ACHN (cell line): ENCODE results near the gene SNRNP40.
"Not testable (repeated sequence)": the region's sequence is repeated elsewhere in the genome, so short reads cannot be mapped to it uniquely, and the experiment has no call there.

ENCODE experiments used
- DNase-seq: peaks from one replicate; pipeline ENCODE4 v3.0.0-alpha.2; 2015
- in situ Hi-C: cut with HindIII; loops from 2 replicates; pipeline ENCODE4 v1.10.0; 2017; ENCODE audit warnings: low sequenced_read_pairs, low pct_ligation_motif_present, low pct_unique_long_range_greater_than_20kb

The SNRNP40 gene

GRCh38 chr1:31295874-31296485 is 608 bp downstream of the SNRNP40 start:
- DNase-seq: no peak
- in situ Hi-C loops: no loop called here

DNA sequence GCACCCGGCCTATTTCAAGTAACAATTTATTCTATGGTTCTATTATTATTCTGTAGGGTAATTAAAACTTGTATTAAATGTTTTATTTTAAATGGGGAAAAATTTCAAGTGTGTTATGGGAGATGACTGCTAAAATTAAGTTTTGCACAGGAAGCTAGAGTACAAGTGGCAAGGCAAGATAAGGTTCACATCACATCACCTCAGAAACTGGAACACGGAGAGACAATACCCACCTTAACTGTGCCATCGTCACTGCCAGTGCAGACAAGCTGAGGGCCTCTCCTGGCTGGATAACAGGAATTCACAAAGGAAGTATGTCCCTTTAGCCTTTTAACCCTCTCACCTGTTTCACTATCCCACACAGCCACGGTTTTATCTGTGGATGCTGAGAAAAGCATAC is 7.6 kb downstream of the SNRNP40 start:
- in situ Hi-C loops: no loop called here
- no peak for DNase-seq

- in situ Hi-C loops, DNase-seq: not testable (repeated sequence)
Observed at GRCh38 chr1:31287791-31288190, 8.8 kb downstream of the SNRNP40 start.

DNA sequence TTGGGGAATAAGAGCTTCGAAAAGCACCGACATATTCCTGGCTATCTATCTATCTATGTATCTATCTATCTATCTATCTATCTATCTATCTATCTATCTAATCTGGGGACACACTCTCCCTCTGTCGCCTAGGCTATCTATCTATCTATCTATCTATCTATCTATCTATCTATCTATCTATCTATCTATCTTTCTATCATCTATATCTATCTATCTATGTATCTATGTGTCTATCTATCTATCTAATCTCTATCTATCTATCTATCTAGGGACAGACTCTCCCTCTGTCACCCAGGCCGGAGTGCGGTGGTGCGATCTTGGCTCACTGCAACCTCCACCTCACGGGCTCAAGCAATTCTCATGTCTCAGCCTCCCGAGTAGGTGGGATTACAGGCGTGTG is 14.2 kb downstream of the SNRNP40 start:
- DNase-seq, in situ Hi-C loops: not testable (repeated sequence)

GRCh38 chr1:31273619-31274018 is 23.0 kb downstream of the SNRNP40 start:
- in situ Hi-C loops: no loop called here
- no peak for DNase-seq

DNA sequence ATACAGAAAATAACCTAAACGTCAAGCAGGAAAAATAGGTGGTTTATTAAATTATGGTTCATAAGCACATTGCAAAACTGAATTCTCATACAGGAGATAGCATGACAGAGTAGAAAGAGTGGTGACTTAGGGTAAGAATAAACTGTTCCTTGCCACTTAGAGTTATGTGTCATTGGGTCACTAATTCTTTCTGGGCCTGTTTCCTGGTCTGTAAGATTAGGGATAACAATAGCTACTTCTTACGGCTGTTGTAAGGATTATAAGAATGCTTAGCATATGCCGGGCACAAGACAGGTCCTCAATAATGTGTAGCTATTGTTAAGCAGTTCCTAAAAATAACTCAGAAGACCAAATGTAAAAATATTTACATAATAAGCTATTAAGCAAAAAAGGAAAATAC is 24.2 kb downstream of the SNRNP40 start:
- DNase-seq: no peak
- in situ Hi-C loops: no loop called here

GRCh38 chr1:31266547-31266946 is 30.0 kb downstream of the SNRNP40 start:
- in situ Hi-C loops: no loop called here
- DNase-seq: no peak

- in situ Hi-C loops: no loop called here
- no peak for DNase-seq
Observed at GRCh38 chr1:31264790-31265386, 31.7 kb downstream of the SNRNP40 start.

- in situ Hi-C loops: no loop called here
Observed at GRCh38 chr1:31263408-31263807, 33.2 kb downstream of the SNRNP40 start.

GRCh38 chr1:31262393-31262792 is 34.2 kb downstream of the SNRNP40 start:
- DNase-seq, in situ Hi-C loops: not testable (repeated sequence)

More at GRCh38 chr1:31263408-31263807, 33.2 kb downstream of the SNRNP40 start:
- DNase-seq: no peak

- no peak for DNase-seq
- in situ Hi-C loops: no loop called here
Observed at GRCh38 chr1:31261916-31262315, 34.7 kb downstream of the SNRNP40 start.

GRCh38 chr1:31259746-31260145 is 36.8 kb downstream of the SNRNP40 start:
- in situ Hi-C loops: no loop called here
- DNase-seq: no peak

DNA sequence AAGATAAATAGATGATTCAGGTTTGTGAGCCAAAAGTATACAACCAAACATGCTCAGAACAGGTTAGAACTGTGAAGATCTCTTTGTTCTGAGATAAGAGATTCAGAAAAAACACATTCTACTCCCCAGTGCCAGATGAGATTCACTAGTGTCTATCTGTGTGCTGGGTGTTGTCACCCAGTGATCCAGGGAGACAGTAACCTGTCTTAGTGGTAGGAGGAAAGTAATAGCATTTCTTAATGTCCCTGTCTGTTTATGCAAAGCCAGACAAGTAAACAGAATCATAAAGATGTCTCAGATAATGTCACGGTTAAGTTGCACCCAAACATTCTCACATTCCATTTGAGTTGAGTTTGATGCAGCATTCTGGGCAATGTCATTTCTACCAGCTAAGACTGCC is 38.0 kb downstream of the SNRNP40 start:
- DNase-seq: no peak
- in situ Hi-C loops: no loop called here

GRCh38 chr1:31257213-31257612 is 39.4 kb downstream of the SNRNP40 start:
- in situ Hi-C loops: no loop called here
- DNase-seq: no peak

GRCh38 chr1:31249854-31250253 is 46.7 kb downstream of the SNRNP40 start:
- in situ Hi-C loops: no loop called here
- DNase-seq: no peak

- DNase-seq: no peak
- in situ Hi-C loops: no loop called here
Observed at GRCh38 chr1:31248276-31248675, 48.3 kb downstream of the SNRNP40 start.

DNA sequence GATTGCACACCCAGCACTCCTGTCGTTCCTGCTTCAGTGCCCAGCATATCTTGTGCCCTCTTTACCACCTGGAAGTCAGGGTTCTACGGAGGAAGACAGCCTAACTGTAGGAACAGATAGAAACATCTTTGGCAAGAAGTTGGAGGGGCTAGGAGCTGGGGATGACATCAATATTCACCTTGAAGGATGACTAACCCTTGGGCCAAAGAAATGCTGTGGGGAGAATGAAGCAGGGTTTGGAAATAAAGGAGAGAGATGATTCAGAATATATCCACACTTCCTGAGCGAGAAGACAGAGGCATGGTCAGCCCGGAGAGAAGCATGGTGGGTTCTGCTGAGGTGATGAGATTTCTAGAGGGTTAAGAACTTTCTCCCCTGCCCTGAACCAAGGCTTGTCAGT is 52.3 kb downstream of the SNRNP40 start:
- in situ Hi-C loops: no loop called here
- DNase-seq: no peak

DNA sequence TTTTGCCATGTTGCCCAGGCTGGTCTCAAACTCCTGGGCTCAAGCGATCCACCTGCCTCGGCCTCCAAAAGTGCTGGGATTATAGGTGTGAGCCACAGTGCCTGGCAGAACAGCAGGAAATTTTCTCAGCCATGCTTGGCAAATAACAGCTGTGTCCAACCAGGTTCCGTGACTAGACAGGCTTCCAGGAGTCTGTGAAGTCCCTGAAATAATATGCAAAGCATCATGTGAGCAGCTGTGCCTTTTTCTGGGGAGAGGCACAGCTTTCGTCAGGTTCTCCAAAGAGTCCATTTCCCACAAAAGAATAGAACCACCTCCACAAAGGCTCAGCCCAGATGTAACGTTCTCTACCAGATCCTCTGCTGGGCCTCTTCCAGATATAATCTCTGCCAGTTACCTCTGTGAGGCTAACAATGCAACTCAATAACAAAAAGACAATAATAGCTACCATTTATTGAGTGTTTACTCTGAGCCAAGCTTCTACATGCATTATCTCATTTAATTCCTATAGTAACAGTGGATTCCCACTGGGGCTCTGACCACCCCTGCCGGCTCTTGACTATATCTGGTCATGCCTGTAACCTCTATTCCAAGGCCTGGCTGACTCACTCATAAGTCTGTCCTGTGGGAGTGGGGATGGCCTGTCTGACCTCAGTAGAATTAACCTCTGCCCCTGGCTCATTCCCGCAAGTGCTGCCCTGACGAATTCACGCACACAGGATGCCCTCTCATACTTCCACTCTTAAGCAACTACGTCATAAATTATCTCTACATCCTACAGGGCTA is 52.9 kb downstream of the SNRNP40 start:
- in situ Hi-C loops: no loop called here
- DNase-seq: no peak

DNA sequence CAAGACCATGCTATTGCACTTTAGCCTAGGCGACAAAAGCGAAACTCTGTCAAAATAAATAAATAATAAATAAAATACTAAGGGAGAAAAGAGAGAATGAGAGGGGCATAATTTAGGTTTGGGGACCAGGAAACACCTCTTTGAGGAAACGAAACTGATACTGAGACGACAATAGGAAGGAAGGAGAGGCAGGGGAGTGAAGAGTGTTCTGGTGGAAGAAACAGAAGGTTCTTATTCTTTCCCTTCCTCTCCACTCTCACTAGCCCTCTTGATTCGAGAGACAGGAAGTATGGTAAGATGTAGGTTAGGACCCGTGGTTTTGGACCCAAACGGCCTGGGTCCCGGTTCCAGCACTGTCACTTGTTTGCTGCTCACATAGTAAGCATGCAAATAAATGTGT is 55.3 kb downstream of the SNRNP40 start:
- in situ Hi-C loops: no loop called here
- no peak for DNase-seq
